Brain pericyte (primary cell): ENCODE measurements around the gene CCSER1.
A peak's percentile ranks its signal among the peaks of the same experiment; 100 is the strongest.
"Not testable (repeated sequence)": the region's sequence is repeated elsewhere in the genome, so short reads cannot be mapped to it uniquely, and the experiment has no call there.

Experiments
- DNase-seq: peaks from one replicate; pipeline ENCODE4 v3.0.0-alpha.2; 2012; ENCODE audit warnings: low read depth, low spot score

CCSER1 gene

DNA sequence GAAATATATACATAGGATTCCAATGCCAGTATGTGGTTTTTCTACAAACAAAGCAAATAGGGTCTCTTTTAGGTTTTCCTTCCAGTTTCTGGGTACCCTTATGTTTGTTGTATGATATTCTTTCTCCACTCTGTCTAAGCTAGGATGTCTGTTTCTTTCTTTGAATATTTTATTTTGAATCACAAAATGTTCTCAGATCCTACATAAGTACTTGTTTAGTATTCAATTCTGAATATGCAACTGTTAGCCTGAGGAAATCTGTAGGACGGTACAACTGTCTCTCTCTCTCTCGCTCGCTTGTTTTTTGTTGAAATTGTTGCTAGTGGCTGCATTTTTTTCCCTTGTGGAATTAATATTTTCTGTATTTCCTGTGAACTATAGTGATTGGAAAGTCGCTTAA lies 163.2 kb downstream of the CCSER1 start:
- no peak for DNase-seq

DNA sequence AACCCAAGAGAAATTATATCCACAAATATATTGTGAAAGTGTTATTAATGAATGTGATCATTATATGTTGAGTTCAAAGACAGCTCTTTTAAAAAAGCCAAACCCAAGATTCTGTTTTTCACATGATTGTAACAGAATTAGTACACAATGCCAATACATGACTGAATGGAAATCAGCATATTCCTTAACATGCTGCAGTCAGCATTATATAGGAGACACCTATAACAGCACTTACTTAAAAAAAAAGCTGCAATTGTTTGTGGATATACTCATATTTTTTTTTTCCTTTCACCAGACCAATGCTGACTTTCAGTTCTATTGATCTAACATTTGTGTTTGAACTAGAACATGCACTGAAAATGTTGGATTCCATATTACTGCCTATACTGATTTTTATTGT lies 165.2 kb downstream of the CCSER1 start:
- no peak for DNase-seq

DNA sequence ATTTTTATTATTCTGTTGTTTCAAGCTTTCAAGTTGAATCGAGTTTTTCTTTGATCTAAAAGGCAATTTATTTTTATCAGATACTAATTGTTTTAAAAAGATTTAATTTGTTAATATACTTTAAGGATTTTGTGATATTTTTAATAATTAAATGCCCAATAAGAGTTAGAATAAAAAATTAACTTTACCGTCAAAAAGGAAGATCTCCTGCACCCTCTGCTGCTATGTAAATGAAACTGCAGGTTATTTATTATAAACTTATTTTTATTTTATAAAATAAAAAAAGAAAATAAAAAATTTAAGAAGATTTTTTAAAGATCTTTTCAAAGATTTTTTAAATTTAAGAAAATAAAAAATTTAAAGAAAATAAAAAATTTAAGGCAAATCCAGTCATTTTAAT lies 166.1 kb downstream of the CCSER1 start:
- DNase-seq, result no peak

DNA sequence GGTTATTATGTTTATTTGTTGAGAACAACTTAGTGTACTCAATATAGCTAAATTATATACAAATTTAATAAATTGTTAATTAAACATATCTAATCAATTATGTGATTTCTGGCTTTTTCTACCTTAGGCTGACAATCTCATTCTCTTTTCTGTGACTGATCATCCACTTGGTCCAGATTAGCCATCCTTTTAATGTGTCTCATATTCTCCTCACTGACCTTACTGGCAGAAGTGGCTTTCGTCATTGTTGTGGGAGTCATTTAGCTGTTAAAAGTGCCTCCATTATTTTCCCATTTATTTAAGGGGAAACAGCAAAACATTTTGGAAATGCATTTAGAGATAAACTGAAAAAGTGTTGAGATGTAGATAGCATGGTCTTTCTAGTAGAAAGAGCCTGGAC lies 172.2 kb downstream of the CCSER1 start:
- no peak for DNase-seq

DNA sequence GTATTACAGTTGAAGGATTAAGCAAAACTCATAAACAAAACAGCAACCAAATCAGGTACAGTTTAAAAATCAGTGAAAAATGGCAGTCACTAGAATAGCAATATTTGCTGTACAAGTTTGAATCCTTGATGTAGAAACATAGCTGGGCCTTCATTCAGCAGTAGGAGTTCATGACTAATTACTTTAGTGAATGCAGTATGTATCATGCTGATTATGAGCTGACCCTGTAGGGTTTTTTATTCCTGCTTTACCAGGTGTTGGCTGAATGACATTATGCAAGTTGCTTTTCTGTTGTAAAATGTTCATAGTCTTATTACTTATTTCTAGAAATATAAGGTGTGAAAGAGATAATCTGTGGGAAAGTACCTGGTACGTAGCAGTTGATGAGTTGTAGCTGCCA lies 179.6 kb downstream of the CCSER1 start:
- no peak for DNase-seq

DNA sequence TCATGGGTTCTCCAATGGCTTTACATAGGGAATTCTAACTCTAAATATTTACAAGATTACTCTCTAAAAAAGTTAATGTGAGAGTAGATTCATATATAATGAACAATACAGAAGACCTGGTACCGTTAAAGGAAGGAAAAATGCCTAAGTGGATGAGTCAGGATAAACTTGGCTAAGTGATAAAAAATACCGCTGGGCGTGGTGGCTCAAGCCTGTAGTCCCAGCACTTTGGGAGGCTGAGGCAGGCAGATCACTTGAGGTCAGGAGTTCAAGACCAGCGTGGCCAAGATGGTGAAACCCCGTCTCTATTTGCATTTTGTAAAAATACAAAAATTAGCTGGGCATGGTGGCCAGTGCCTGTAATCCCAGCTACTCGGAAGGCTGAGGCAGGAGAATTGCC lies 189.9 kb downstream of the CCSER1 start:
- DNase-seq, result not testable (repeated sequence)

DNA sequence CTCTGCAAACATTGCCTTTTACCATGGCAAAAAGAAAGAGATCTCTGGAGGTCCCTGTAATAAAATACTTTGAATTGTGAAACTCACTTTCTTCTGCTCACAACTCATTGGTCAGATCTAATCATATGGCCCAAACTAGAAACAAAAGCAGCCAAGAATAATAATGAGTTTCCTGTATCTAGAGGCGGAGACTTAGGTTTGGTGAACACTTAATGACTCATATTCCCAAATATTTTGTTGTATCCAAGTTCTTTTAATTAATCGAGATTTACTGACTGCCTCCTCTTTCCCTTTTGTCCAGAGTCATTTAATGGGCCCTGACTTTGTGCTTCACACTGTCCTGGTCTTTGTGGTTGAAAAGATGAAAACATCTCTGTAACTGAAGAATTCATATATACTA lies 190.6 kb downstream of the CCSER1 start:
- peak; percentile 60 for DNase-seq

DNA sequence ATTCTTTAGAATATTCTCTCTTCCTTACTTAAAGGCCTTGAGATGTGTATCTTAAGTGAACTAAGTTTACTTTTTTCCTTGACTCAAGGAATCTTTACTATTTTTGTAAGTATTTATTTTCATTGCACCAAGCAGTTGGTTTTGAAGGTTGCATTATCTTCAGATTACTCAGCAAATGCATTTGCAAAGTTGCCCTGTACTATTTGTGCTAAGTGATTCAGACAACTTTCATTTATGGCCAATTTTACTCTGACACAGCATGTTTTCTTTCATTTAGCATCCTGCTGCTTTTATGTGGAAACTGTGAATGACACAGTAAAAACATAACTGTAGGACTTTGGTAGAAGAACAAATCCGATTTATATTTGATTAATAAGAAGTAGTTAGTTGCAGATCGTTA lies 191.0 kb downstream of the CCSER1 start:
- peak; percentile 68 for DNase-seq

DNA sequence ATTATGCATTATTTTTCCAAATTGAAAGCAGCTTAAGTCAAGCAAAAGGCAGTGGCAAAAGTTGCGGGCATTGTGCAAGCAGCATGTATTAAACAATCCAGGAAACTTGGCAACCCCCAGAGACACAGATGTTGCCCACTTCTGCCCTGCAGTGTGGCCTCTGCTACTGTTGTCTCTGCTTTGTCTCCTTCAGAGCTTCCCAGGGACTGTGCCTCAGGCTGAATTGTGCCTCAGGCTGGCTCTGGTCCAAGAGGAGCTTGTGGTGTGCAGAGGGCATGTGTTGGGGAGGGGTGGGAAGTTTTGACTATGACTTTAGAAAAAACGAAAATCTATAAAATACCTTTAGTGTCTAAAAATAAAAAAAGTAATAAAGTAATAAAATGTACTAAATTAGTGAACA lies 201.4 kb downstream of the CCSER1 start:
- DNase-seq, result peak; percentile 27

DNA sequence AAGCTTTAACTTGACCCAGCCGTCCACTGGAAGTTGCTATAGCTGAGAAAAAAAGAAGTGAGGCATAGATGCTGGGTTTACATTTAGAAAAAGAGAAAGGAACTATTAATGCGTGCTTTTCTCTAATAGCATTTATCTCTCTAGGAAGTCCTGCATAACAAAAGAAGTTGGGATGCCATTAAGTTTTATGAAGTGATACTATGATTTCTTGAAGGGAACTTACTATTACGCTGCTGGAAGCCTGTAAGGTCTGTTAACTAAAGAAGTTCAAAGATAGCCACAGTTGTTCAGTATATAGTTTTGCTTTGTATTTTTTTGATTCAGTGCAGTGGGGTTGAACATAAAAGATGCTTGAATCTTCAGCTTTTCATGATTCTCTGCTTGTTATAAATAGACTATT lies 203.4 kb downstream of the CCSER1 start:
- DNase-seq, result no peak

DNA sequence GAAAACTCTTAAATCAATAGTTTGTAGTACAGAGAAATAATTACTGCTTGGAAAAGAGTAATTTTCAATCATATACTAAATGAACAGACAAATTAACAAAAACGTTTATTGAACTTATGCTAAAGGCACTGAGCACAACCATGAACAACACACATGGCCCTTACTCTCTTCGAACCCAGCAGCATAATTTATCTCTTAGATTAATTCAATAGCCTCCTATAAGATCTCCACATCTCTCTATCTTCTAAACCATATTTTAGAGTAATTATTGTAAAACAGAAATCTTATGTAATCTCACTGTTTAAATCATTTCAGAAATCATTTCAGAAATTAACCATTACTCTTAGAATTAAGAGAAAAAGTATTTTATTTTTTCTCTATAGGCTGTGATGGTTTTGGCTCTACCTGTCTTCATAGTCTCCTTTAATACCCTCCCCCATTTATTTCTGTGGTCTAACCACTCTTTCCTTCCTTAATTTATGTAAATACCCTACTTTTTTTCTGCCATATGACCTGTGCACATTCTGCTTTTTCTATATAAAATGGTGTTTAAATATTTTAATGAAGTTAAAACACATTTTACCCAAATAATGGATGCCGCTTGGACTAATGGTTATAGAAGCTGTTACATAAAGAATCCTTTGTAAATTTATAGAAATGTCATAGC lies 218.5 kb downstream of the CCSER1 start:
- no peak for DNase-seq

DNA sequence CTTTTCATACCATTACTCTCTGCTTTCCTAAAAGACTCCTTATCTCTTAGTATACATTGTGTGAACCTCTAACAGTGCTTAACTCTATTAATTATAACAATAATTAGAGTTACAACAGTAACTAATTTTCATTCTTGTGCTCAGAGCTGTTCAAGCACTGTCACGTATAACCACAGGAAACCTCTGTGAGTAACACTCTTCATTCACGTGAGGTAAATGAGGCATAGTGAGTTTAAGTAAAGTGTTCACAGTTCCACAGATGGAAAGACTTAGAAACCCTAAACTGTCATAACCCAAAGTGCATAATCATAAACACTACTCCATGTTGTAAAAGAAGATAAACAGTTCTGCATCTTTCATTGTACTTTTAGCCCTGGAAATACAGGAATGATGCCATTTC lies 222.4 kb downstream of the CCSER1 start:
- no peak for DNase-seq

DNA sequence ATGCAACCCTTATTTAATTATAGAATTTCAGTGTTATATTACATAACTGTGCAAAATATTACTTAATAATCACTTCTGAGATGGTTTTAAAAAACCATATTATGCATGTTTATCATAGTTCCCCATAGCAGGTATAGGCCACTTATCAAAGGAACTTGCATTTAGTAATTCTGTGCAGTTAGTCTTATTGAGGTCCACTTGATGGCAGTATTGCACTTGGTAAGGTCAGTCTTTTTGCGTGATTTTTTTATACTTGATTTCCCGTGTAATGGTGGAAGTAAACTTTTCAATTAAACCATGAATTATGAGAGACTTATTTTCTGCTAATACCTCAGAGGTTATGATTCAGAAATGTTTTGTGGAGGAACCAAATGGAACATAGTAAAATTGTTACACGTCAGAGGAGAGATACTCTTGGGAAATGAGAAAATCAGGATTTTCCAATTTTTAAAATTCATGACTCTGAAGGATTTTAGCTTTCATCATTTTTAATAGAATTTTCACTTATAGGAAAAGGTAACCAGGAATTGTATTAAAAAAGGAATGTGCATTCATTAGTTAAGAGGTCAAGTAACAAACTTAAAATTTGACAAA lies 230.0 kb downstream of the CCSER1 start:
- DNase-seq, result peak; percentile 17

DNA sequence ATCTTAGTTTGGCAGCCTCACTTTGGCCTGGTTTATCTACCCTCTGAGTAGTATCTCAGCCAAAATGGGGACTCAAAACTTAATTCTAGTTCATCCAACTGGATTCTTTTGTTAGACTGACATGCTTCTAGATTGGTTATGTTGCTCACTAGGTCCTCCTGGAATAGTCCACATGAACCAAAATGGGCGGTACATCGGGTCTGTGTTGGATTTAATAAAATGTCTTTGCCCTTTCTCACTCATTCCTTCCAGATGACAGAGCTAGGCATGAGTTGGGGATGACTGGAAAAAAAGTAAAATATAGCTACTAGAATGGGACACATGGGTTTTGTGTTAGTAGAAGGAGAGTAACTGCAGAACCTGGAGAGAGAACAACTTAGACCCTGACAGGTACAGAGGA lies 247.9 kb downstream of the CCSER1 start:
- no peak for DNase-seq

DNA sequence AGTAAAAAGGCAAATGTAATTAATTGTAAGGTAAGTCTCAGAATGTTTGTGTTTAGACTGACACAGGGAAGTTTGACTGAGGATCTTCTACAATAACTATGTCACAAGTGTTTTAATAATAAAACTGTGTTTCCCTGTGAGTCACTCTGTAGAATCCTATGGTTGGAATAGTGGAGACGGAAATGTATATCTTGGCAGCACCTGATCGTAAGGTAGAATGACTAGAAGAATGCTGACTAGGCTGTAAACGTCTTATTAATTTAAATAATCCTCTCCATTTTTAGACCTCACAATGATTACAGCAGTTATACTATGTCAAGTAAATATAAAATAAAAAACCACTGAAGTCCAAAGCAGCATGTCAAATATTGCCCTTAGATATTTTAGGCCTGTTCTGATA lies 266.0 kb downstream of the CCSER1 start:
- DNase-seq, result no peak

DNA sequence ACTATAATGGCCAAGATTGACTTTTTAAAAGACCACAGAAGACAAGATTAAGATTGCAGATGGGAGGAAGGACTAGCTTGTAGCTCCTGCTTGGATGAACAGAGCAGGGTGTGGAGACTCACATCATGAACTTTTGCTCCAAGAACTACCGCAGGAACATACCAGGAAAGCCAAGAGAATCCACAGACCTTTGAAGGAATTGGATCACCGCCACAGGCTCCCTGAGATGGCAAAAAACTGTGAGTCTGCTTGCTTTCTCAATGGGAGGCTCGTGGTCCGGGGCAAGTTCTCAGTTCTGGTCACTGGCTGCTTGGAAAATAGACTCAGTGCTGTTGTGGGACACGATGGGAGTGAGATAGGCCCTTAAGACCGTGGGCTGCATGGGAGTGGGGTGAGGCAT lies 276.6 kb downstream of the CCSER1 start:
- no peak for DNase-seq

DNA sequence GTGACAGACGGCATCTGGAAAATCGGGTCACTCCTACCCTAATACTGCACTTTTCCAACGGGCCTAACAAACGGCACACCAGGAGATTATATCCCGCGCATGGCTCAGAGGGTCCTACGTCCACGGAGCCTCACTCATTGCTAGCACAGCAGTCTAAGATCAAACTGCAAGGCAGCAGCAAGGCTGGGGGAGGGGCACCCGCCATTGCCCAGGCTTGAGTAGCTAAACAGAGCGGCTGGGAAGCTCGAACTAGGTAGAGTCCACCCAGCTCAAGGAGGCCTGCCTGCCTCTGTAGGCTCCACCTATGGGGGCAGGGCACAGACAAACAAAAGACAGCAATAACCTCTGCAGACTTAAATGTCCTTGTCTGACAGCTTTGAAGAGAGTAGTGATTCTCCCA lies 280.7 kb downstream of the CCSER1 start:
- DNase-seq, result not testable (repeated sequence)

DNA sequence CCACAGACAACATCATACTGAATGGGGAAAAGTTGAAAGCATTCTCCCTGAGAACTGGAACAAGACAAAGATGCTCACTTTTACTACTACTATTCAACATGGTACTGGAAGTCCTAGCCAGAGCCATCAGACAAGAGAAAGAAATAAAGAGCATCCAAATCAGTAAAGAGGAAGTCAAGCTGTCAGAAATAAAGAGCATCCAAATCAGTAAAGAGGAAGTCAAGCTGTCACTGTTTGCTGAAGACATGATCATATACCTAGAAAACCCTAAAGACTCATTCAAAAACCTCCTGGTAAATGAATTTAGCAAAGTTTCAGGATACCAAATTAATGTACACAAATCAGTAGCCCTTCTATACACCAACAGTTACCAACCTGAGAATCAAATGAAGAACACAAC lies 285.6 kb downstream of the CCSER1 start:
- DNase-seq, result not testable (repeated sequence)

DNA sequence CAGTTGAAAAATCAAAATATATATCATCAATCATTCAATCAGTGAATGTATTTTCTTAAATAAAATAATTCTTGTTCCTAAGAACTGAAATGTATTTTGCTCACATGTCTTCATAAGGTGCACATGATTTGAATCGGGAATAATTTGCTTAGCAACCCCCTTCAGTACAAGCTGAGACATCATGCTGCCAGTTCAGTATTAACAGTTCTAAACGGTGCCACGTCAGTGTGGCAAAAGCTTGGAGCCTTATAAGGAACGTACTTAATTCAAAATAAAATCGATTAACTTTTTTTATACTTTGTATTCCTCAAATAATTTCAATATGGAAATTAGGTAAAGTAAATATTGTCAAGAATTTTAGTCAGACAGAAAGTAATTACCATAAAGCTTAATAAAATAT lies 287.9 kb downstream of the CCSER1 start:
- DNase-seq, result no peak

DNA sequence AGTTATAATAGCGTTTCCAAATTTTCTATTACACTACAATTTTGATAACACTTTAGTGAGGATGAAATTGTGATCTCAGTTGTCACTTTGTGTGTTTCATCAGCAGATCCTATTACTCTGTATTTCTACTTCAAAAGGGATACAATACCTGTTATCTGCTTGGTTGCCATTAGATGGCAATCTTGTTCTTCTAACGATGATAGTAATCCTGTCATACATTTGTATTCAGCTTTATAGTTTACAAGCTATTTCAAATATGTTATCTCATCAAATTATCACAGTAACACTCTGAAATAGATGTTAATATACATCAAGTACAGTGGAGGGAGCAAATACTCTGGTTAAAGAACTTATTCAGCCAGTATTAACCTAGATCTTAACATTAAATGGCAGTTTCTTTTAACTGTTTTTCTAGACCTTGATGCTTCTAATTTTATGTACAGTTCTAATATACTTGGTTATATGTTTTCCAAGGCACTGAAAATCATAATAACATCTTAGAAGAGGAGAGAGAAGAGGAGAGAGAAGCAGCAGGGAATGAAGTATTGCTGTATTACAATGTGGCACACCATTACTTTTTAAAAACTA lies 292.0 kb downstream of the CCSER1 start:
- DNase-seq, result no peak

DNA sequence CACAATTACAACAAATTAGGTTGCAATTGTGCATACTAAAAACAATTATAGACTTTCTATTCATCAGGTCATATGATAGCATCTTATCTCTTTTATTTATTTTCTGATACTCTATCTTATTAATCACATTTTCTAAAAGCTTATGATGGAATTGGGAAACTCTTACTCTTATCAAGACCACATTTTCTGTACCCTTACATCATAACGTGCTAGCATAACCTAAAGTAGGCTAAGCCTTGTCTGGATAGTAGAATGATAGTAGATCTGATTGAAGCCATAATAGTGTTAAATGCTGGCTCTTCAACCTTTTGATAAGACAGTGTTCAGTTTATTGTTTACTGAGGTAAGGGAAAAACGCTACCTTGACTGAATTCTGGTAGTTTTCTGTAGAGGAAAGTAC lies 294.0 kb downstream of the CCSER1 start:
- no peak for DNase-seq

DNA sequence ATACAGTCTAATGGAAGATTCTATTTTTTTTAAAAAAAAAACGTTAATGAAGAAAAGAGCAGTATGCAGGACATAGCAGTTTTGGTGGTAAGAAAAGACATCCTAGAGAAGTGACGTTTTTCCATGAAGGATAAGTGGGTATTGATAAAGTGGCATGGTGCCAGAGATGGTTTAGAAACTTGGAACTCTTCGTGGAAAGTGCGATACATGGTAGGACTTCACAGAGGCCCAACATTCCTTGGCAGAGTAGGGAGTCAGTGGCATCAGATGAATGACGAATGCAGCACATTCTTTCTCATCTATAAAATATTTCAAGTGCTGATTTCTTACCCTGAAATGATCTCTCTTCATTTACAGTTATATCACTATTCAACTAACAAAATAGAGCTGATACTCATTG lies 298.7 kb downstream of the CCSER1 start:
- DNase-seq, result no peak

DNA sequence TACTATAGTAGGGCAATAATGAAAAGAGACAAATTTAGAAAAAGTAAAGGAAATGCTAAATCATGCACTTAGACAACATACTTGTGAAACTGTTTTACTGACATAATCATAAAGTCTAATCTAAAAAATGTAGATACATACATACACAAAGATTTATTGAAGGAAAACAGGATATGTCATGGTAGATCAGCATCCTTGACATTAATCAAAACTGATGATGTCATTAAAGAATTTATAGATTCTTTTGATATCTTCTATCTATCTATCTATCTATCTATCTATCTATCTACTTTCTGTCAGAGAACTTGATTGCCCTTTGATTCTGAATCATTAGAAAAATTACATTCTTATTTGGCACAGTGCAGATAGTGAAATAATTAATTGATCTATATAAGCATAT lies 311.3 kb downstream of the CCSER1 start:
- DNase-seq, result no peak

DNA sequence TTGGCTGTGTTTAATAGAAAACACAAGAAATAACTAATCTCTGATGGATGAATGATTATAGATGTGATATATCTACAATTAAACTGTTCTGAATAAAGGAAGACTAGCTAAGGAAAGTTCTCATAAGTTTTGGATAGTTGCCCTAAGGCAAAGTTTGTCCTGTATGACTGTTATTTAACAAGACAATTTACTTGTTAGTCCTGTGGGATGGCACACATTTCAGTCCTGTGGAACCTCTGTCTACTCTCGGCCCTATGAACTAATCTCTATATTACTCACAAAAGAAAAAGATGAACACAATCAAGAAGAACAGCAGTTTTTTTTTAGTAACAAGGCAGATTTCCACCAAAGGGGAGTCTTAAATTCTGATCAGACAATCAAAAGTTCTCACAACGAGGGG lies 314.6 kb downstream of the CCSER1 start:
- DNase-seq, result no peak
